Testis (tissue), 3 donors: ENCODE results near the gene ARL15. TPM values are rescaled to one million over a fixed set of nuclear protein-coding genes. Genes with fewer than 3 reads are reported as not detected.

ENCODE experiments used
- DNase-seq: peaks from one replicate; pipeline ENCODE4 v3.0.0-alpha.2; 2019
- H3K27ac ChIP-seq, 2 donors: fragments of 200-600 bp; sonication (generic); one replicate each; pipeline ENCODE4 v1.5.1; 2019
- H3K27me3 ChIP-seq: fragments of 200-600 bp; sonication (generic); one replicate; pipeline ENCODE4 v1.5.1; 2019
- H3K36me3 ChIP-seq: fragments of 200-600 bp; sonication (generic); one replicate; pipeline ENCODE4 v1.5.1; 2017; ENCODE audit warnings: low read depth; ENCODE audit errors: missing control alignments
- H3K4me1 ChIP-seq: fragments of 200-600 bp; sonication (generic); one replicate; pipeline ENCODE4 v1.5.1; 2019
- H3K4me3 ChIP-seq, 2 donors: fragments of 200-600 bp; sonication (generic); one replicate each; pipeline ENCODE4 v1.5.1; 2017 to 2019
- H3K9me3 ChIP-seq: fragments of 200-600 bp; sonication (generic); one replicate; pipeline ENCODE4 v1.5.1; 2017
- CTCF ChIP-seq, 3 experiments: fragments of 450-650 bp in 2 of 3; fragments of 200-600 bp in 1 of 3; sonication (generic) in 1 of 3; IDR thresholded peaks; one replicate each; pipeline ENCODE4 v1.5.1; 2016 to 2019; ENCODE audit warnings: antibody characterized with exemption in 3 of 3, mild to moderate bottlenecking in 2 of 3, moderate library complexity in 1 of 3
- POLR2A ChIP-seq: fragments of 450-650 bp; IDR thresholded peaks from one replicate; pipeline ENCODE4 v1.6.1; 2017; ENCODE audit warnings: antibody characterized with exemption, mild to moderate bottlenecking, moderate library complexity
- whole genome bisulfite sequencing, 2 donors: methylation state at CpG; one replicate each; pipeline ENCODE4 v1.1.5; 2018; 5-methylcytosine and 5-hydroxymethylcytosine counted together
- intact Hi-C: fragments of 100-400 bp; cut with DNase I; formaldehyde crosslinking; loops from one replicate; pipeline ENCODE4 v1.15.1; 2023; ENCODE audit warnings: low total_unique reads
- polyA plus RNA-seq: library from polyadenylated mRNA; stranded (reverse); fragments of 350-450 nt; fragmentation: Illumina TruSeq; extraction: RNeasy Lipid Tissue Mini Kit (QIAGEN cat#74804); gene quantifications from one replicate; pipeline ENCODE4 v1.2.3, GENCODE V29; 2014; ENCODE audit warnings: low read depth, low replicate concordance; ENCODE audit not compliant: insufficient read depth
- total RNA-seq, 2 donors: library from RNA; depleted of rRNA; stranded (reverse); fragments of >200 nt; gene quantifications; one replicate each; pipeline ENCODE4 v1.2.3, GENCODE V29; 2016

Gene ARL15
- total and polyA plus RNA-seq, 3 donors from 2014 or later, result 36.6 to 88.6 (median 75.2) TPM

GRCh38 chr5:54289769-54290168, 20.6 kb downstream of the ARL15 start:
- 100% methylated on average over 1 of the region's 1 CpG for WGBS, 2 donors
- intact Hi-C loops, result no loop called here

GRCh38 chr5:54288568-54289217, 21.7 kb downstream of the ARL15 start:
- Histone ChIP-seq H3K9me3 (no peaks in the 10 kb centered on the region), H3K36me3 (no peaks in the 10 kb centered on the region), H3K4me1 (peaks cover 15% of the 10 kb centered on the region), H3K4me3 (no peak overlapping the region), H3K27ac (no peak overlapping the region), H3K27me3 (no peaks in the 10 kb centered on the region)
- TF ChIP-seq POLR2A (no peak), CTCF (IDR thresholded peaks at IDR 0.05) (no peak)
- DNase-seq, result no peak
- WGBS, 2 donors, result 88 to 94% methylated on average over 5 of the region's 5 CpGs
- intact Hi-C loops, result no loop called here

More at GRCh38 chr5:54289769-54290168, 20.6 kb downstream of the ARL15 start:
- no peaks in the 10 kb centered on the region for H3K36me3 ChIP-seq
- peaks cover 15% of the 10 kb centered on the region for H3K4me1 ChIP-seq
- TF ChIP-seq POLR2A, result no peak
- no peak for TF ChIP-seq CTCF (IDR thresholded peaks at IDR 0.05)
- H3K27ac ChIP-seq, result no peak overlapping the region
- no peak for DNase-seq
- H3K4me3 ChIP-seq, result no peak overlapping the region
- no peaks in the 10 kb centered on the region for H3K27me3 ChIP-seq
- no peaks in the 10 kb centered on the region for H3K9me3 ChIP-seq

- Histone ChIP-seq H3K27me3 (no peaks in the 10 kb centered on the region), H3K27ac (no peak overlapping the region), H3K9me3 (no peaks in the 10 kb centered on the region), H3K4me3 (no peak overlapping the region), H3K36me3 (no peaks in the 10 kb centered on the region), H3K4me1 (no peaks in the 10 kb centered on the region)
- DNase-seq, result no peak
- 32 to 49% methylated on average over 10 of the region's 10 CpGs for WGBS, 2 donors
- intact Hi-C loops, result no loop called here
- TF ChIP-seq CTCF (IDR thresholded peaks at IDR 0.05) (no peak), POLR2A (no peak)
Observed at GRCh38 chr5:54285686-54286085, 24.7 kb downstream of the ARL15 start.

- TF ChIP-seq POLR2A, result no peak
- TF ChIP-seq CTCF (IDR thresholded peaks at IDR 0.05), result no peak
- no peak for DNase-seq
- H3K27ac ChIP-seq, result no peak overlapping the region
- H3K36me3 ChIP-seq, result no peaks in the 10 kb centered on the region
- WGBS, 2 donors, result 78 to 86% methylated on average over 2 of the region's 2 CpGs
- intact Hi-C loops, result no loop called here
- H3K4me1 ChIP-seq, result no peaks in the 10 kb centered on the region
- H3K9me3 ChIP-seq, result no peaks in the 10 kb centered on the region
- no peaks in the 10 kb centered on the region for H3K27me3 ChIP-seq
- no peak overlapping the region for H3K4me3 ChIP-seq
Observed at GRCh38 chr5:54284586-54284985, 25.8 kb downstream of the ARL15 start.

GRCh38 chr5:54282876-54283275, 27.5 kb downstream of the ARL15 start:
- H3K36me3 ChIP-seq, result no peaks in the 10 kb centered on the region
- no peak for TF ChIP-seq CTCF (IDR thresholded peaks at IDR 0.05)
- TF ChIP-seq POLR2A, result no peak
- H3K27ac ChIP-seq, result no peak overlapping the region
- no peaks in the 10 kb centered on the region for H3K27me3 ChIP-seq
- DNase-seq, result no peak
- peaks cover 3% of the 10 kb centered on the region for H3K4me1 ChIP-seq
- WGBS, 2 donors, result 65 to 76% methylated on average over 3 of the region's 3 CpGs
- intact Hi-C loops, result no loop called here
- H3K9me3 ChIP-seq, result no peaks in the 10 kb centered on the region
- H3K4me3 ChIP-seq, result no peak overlapping the region
